LNCAP (cell line): ENCODE data around the gene SLC23A2.

Experiments
- TF ChIP-seq, protein P1 (sequence below): fragments of 450-650 bp; IDR thresholded peaks from 2 replicates; pipeline ENCODE4 v1.5.1; 2017; ENCODE audit warnings: mild to moderate bottlenecking

Gene SLC23A2

DNA sequence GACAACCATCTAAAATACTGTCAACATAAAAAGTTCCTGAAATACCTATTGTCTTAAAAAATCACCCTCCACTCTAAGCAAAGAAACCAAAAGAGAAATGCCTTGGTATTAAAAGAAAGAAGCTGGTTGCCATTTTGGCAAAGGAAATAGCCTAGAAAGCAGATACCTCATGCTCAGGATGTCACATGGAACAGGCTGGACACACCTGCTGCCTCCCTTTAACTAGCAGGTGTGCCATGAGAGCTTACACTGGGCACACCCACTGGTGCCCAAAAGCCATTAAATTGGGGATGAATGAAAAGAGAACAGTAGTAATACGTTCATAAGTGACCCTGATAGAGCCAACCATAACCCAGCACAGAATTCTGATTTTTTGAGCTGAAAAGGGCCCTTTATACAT lies 1.5 kb downstream of the SLC23A2 start:
- TF ChIP-seq, protein P1, sequence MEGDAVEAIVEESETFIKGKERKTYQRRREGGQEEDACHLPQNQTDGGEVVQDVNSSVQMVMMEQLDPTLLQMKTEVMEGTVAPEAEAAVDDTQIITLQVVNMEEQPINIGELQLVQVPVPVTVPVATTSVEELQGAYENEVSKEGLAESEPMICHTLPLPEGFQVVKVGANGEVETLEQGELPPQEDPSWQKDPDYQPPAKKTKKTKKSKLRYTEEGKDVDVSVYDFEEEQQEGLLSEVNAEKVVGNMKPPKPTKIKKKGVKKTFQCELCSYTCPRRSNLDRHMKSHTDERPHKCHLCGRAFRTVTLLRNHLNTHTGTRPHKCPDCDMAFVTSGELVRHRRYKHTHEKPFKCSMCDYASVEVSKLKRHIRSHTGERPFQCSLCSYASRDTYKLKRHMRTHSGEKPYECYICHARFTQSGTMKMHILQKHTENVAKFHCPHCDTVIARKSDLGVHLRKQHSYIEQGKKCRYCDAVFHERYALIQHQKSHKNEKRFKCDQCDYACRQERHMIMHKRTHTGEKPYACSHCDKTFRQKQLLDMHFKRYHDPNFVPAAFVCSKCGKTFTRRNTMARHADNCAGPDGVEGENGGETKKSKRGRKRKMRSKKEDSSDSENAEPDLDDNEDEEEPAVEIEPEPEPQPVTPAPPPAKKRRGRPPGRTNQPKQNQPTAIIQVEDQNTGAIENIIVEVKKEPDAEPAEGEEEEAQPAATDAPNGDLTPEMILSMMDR, result no peak

DNA sequence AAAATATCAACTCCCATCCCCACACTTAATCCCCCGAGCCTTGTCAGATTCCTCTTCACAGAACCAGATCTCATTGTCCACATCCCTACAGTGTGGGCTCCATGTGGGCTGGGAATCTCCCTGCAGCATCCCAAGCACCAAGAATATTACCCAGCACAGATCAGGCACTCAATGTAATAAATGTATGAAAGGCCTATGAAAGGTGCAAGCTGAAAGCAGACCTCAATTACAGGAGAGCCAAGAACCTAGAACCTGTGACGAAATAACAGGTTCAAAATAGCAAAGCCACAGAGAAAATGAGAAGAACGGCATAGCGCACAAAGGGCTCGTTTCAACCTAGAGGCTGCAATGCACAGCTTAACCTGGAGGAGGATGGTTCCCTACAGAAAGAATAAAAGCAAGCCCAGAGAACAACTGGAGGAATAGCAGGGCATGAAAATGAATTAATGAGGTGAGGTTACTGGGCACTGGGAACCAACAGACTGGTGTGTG lies 3.1 kb downstream of the SLC23A2 start:
- TF ChIP-seq, protein P1, result no peak

DNA sequence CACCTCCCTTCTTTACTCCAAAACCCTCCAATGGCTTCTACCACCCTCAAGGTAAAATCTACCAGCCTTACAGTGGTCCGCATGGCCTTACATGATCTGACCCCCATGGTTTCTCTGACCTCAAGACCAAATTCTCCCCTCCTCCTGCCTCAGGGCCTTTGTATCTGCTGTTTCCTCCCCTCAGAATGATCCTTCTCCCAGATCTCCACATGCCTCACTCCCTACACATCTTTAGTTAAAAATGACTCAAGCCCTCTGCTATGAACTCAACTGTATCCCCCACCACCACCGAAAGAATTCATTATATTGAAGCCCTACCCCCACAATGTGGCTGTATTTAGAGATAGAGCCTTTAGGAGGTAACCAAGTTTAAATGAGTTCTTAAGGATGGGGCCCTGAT lies 4.1 kb downstream of the SLC23A2 start:
- TF ChIP-seq, protein P1, result no peak

DNA sequence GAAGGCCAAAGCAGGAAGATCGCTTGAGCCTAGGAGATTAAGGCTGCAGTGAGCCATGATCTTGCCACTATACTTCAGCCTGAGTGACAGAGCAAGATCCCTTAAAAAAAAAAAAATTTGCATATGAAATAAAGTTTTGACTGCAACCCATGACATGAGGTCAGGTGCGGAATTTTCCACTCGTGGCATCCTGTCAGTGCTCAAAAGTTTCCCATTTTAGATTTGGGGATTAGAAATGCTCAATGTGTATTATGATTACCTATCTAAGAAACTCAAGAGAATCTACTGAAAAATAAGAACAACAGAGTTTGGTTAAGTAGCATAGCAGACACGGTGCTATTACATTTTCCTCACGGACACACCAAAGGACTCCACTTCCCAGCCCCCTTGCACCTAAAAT lies 11.7 kb downstream of the SLC23A2 start:
- TF ChIP-seq, protein P1, result no peak

DNA sequence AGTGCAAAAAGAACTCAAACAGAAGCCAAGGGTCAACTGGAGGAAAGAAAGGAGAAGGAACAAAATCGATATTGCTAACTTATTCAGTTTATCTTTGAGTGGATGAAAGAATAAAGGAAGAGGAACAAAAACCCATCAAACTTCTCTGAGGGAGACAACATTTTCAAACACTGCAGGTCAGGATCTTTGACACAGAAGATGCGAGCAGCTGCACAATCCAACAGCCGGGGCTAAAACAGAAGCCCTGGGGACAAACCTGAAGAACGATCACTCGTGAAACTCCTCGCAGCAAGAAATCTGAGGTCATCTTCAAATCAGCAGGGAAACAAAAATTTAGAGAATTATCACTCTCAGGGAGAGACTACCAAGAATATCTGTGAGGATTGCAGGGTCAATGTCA lies 14.2 kb downstream of the SLC23A2 start:
- TF ChIP-seq, protein P1, result no peak

DNA sequence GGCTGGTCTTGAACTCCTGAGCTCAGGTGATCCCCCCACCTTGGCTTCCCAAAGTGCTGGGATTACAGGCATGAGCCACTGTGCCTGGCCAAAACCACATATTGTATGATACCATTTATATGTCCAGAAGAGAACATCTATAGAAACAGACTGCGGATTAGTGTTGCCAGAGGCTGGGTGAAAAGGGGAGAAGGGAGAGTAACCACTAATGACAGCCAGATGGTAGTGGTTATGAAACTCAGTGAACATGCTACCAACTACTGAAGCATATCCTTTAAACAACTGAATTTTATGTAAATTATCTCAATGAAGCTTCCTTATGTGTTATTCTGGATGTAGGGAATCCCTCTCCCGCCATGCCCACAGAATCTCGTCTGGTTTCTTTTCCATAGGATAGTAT lies 15.7 kb downstream of the SLC23A2 start:
- TF ChIP-seq, protein P1, result no peak

DNA sequence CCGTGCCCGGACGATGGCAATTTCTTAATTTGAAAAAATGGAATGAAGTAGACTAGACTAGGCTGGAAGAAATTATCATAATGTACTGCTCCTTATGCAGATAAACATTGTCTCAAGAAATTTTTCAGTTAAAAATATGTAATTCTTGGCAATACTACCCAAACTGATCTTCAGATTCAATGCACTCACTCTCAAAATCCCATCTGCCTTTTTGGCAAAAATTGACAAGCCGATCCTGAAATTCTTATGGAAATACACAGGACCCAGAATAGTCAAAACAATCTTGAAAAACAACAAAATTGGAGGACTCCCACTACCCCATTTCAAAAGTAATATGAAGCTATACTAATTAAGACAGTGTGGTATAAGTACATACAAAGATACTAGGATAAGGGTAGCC lies 19.0 kb downstream of the SLC23A2 start:
- TF ChIP-seq, protein P1, result no peak

DNA sequence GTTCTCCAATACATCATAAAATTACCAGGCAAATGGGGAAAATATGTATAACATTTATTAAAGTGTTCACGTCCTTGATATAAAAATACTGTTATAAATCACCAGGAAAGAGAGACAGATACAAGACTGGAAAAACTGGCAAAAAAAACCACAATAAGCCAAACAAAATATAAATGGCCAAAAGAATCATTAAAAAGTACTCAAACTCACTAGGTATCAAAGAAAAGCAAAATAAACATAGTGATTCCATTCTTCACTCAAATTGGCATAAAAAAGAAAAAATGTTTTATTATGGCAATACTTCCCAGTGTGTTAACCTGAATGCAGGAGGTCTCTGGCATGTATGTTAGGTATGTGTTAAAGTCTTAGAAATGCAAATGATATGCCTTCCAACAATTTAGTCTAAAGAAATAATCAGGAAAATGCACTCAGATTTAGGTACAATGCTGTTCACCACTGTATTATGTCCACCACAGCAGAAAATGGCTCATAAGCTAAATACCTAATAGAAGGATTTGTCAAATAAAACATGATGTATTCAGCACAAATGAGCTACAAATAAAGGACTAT lies 21.4 kb downstream of the SLC23A2 start:
- TF ChIP-seq, protein P1, result no peak
